Measurements from ENCODE around the gene NPB.

NPB gene

DNA sequence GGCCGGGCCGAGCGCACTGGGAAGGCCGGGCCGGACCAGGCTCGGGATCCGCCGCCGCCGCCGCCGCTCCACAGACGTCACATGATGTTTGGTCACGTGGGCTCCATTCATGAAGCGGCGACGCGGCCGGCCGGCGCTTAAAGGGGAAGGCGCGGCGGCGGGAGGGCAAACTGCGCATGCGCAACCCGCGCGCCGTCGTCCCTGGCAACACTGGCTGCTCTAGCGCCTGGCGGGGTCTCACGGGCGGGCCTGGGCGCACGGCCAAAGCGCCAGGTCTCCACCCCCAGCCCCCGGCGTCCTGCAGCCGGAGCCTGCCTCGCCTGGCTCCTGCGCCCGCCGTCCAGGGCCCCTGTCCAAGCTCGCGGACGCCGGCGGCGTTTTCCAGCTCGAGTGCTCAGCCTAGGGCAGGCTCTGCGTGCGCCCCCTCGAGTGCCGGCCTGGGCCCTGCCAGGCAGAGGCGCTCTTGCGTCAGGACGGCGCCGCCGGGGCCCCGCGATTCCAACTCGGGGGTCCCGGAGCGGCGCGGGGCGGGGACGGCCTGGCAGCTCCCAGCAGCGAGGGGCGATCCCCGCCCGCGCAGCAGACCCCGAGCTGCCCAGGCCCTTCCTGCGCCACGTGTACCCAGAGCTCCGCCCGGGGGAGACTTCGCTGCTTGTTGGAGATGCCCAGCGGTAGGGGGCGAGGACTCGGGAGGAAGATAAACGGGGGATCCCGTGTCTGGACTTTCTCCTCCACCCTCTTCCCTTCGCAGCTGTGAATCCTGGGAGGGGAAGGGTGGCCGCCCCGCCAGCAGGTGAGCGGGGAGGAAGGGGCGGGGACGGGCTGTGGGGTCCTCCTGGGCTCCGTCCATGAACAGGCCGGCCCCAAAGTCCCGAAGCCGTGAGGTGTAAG, 25.9 kb downstream of the NPB start, which contains the start of gene MAFG:
TSS of gene MAFG (minus strand) at position 83 of the 891 bp plus-strand sequence. CDS start 4,550 bp downstream, outside the sequence.
- DNase-seq, result peak; percentile 88

GRCh38 chr17:81928544-81929252, 26.7 kb downstream of the NPB start:
- no peak for DNase-seq

DNA sequence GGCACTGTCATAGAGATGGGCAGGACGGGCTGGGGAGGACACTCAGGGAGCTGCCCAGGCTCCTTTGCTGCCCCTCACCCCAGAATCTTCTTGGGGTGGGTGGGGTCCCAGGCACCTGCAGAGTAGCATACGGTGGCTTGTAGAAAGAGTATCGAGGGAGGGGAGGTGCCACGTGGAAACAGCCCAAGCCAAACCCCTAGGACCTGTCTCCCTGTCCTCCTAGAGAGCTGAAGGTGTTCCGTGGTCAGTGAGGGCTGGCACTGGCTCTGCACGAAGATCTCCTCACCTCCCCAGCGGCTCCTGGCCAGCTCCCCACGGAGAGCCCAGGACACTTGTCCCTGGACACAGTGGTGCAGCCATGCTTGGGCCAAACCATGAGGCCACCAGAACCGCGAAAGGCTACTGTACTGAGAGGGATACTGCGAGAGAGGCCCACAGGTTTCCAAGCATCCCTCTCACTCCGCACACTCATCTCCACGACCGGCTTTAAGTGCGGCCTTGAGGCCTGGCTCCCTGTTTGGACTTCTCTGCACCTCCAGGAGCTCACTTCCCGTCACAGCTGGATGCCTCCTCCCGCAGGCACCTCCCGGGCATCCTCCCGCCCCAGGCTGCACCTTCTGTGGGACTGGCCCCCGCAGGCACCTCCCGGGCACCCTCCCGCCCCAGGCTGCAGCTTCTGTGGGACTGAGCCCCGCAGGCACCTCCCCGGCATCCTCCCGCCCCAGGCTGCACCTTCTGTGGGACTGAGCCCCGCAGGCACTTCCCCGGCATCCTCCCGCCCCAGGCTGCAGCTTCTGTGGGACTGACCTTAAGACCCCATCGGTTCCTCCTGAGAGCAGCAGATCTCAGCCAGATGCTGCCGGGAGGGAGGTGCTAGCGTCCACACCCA, 27.5 kb downstream of the NPB start:
- no peak for DNase-seq

- no peak for DNase-seq
Observed at GRCh38 chr17:81930142-81931125, 28.4 kb downstream of the NPB start.

- no peak for DNase-seq
Observed at GRCh38 chr17:81931189-81931556, 29.1 kb downstream of the NPB start.

- no peak for DNase-seq
Observed at GRCh38 chr17:81931557-81932332, 29.7 kb downstream of the NPB start.

DNA sequence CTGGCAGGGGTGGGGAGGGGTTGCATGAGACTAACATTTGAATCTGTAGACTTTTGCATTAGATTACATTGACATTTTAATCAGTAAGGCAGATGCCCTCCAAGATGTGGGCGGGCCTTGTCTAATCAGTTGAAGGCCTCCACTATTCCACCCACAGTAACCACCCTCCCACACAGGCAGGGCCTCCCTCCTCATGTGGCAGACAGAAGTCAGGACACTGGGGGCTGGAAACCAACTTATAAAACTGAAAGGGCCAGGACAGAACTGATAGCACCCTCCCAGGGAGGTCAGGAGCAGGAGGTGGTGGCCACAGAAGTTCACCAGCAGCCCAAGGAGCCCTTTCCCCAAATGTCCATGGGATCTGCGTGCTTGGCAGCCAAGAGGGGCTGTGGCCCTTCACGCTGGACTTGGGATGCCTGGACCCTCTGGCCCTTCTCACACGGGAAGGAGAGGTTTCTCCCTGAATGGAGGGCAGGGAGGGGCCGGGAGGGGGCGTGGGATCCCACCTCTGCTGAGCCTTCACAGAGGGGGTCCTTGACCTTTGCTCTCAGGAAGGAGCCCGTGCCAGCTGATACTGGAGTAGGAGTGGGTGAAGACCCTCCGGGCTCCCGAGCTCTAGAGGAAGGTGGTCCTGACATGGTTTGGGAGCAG, 30.4 kb downstream of the NPB start:
- no peak for DNase-seq

- DNase-seq, result no peak
Observed at GRCh38 chr17:81933178-81933699, 31.2 kb downstream of the NPB start.

DNA sequence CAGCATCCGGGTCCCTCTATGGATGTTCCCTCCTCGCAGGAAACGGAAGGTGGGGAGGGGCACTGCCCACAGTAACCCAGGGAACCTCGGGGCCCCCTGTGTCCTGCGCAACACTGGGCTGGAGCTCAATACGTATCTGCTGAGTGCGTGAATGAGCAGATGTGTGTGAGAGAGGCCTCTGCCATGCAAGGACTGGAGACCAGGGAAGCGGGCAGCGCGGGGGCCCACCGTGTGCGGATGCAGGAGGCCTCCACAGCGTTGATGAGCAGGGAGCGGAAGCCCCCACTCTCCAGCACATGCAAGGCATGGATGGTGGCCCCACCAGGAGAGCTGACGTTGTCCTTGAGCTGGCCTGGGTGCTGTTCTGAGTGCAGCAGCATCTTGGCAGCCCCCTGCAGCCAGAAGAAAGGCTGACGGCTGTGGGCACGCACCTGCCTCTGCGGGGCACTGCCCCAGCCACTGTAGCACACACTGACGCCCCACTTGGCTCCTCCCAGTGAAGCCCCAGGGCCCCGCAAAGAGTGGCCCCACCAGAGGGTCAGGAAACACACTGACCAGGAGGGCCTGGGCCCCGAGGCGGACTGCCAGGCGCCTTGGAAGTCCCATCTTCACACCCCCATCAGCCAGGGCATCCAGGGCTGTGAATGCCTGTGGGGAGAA, 32.2 kb downstream of the NPB start:
- DNase-seq, result no peak

DNA sequence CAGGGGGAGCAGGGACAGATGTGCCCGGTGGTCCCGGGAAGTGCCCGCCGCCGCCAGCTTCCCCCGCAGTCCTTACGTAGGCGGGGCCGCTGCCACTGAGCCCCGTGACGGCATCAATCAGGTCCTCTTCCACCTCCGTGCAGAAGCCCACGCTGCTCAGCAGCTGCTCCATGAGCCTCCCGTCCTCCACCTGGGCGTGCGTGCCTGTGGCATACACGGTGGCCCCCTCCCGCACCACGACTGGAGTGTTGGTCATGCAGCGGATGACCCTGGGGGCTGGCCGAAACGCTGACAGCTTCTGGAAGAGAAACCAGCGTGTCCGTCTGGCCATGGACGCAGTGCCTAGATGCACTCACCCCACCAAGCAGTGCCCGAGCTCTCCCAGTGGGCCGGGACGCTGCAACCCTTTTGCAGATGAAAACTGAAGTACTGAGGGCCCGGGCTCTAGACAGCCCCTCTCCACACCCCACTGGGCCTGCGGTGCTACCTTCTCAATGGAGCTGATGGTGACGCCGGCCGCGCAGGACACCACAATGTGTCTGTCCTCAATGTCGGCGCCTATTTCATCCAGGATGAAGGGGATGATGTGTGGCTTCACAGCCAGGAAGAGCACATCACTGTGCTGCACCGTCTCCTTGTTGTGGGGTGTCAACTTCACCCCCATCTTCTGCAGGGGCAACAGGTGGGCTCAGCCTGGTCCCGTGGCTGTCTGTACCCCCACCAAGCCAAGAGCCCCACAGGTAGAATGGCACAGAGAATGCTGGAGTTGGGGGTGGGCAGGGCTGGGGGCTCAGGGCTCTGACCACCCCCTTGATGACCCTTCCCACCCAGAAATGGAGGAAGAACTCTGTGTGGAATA, 33.0 kb downstream of the NPB start:
- DNase-seq, result no peak

GRCh38 chr17:81935709-81936084, 33.7 kb downstream of the NPB start:
- DNase-seq, result no peak

GRCh38 chr17:81939218-81939617, 37.2 kb downstream of the NPB start:
- DNase-seq, result no peak

DNA sequence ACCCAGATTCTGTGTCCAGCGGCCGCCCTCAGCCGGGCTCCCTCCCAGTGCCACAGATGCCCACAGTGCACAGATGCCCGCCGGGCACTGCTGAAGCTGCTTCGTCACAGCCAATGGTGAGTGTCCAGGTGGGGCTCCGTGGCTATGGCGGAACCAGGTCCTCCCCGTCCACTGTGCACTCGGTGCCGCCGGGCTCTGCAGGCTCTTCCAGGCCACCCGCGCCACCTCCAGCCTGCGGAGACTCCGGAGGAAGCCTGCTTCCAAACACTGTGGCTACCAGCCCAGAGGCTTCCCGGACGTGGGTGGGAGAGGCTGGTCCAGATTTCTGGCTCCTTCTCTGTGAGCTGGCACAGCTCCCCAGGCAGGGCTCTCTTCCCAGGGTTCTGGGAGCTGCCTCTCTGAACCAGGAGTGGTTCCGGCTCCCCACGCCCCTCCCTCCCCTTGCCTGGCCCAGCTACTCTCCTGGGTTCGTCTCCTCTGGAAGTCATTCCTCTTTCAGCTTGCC, 37.9 kb downstream of the NPB start:
- DNase-seq, result no peak

DNA sequence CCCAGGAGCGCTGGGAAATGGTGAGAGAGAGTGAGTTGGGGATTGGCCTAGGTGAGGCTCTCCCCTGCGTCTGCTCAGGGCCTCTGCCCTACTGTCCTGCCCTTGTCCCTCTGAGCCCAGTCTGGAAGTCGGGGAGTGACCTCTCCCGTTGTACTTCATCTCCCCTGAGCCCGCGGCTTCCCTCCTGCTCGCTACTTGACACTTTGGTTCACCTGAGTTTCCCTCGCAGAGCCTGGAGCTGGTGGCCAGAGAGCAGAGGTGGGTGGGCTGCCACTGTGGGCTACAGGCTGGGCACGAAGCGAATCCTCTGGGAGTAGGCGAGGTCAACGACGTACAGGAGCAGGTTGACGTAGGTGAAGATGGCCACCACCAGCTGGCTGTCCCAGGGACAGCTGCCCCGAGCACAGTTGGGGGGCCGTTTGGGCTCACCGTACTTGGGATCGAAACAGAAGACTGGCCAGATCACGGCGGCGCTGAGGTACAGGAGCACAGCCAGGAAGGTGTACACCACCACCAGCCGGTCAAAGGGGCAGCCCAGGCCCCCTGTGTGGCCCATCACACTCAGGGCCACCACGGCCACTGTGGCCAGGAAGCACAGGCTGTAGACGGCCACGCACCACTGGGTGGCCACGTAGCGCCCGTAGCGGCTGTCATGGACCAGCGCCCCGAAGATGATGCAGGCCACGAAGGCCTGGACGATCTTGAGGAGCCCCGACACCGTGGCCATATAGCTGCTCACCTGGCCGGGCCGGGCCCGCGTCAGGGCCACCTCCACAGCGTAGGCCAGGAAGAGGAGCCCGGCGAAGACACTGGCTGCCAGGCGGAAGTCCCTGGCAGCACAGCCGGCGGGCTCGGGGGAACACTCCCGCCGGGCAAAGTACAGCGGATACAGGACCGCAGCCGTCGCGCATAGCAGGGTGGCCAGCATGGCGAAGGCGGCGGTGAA, 38.8 kb downstream of the NPB start:
- DNase-seq, result no peak

GRCh38 chr17:81941484-81942166, 39.6 kb downstream of the NPB start:
- no peak for DNase-seq

DNA sequence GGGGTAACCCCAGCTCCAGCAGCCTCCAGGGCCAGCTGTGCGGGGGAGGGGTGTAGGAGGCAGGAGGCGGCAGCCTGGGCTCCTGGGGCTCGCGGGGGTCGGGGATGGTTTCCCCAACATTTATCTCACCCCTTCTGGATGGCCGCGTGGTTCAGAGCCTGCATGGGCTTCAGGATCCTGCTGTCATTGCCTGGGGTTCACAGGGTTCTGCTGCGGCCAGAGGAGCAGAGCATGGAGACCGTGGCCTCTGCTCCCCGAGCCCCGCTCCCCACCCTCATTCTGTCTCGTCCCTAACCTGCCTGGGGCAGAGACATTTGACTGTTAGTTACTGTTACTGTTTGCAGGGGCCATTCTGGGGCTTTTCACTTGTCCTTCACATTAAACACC, 40.1 kb downstream of the NPB start:
- no peak for DNase-seq

- DNase-seq, result no peak
Observed at GRCh38 chr17:81944858-81945257, 42.8 kb downstream of the NPB start.
